Neural progenitor cell (in vitro differentiated cells): ENCODE results near the gene ATF6.

Experiments used
- EZH2 ChIP-seq: fragments of 200-600 bp; sonication (generic); IDR thresholded peaks from 2 replicates; pipeline ENCODE4 v1.6.1; 2017; ENCODE audit warnings: antibody characterized with exemption, mild to moderate bottlenecking, moderate library complexity
- TF ChIP-seq, protein P1 (sequence below): fragments of 200-600 bp; sonication (generic); IDR thresholded peaks from 2 replicates; pipeline ENCODE4 v1.5.1; 2017; ENCODE audit warnings: antibody characterized with exemption, mild to moderate bottlenecking

DNA sequence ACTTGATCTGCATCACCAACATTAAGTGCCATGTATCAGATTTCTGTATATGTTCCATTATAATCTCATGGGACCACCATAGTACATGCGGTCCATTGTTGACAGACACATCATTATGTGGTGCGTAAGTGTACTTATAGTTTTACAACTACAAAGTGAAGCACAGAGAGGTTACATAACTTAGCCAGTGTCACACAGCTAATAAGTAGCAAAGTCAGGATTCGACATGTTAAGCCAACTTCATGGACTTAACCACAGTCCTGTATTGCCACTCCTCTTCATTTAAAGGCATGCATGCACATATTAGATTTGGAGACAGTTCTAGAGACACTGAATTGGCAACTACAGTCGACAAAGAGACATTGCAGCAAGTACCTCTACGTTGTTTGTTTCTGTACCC, 120.5 kb downstream of the ATF6 start:
- TF ChIP-seq, protein P1, sequence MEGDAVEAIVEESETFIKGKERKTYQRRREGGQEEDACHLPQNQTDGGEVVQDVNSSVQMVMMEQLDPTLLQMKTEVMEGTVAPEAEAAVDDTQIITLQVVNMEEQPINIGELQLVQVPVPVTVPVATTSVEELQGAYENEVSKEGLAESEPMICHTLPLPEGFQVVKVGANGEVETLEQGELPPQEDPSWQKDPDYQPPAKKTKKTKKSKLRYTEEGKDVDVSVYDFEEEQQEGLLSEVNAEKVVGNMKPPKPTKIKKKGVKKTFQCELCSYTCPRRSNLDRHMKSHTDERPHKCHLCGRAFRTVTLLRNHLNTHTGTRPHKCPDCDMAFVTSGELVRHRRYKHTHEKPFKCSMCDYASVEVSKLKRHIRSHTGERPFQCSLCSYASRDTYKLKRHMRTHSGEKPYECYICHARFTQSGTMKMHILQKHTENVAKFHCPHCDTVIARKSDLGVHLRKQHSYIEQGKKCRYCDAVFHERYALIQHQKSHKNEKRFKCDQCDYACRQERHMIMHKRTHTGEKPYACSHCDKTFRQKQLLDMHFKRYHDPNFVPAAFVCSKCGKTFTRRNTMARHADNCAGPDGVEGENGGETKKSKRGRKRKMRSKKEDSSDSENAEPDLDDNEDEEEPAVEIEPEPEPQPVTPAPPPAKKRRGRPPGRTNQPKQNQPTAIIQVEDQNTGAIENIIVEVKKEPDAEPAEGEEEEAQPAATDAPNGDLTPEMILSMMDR = no peak
- TF ChIP-seq EZH2 = no peak
